ENCODE measurements around the gene SLC1A3.

Gene SLC1A3

GRCh38 chr5:36689225-36689624 lies 82.8 kb downstream of the SLC1A3 start:
- DNase-seq: no peak

- peak; percentile 87 for DNase-seq
These were observed 83.9 kb downstream of the SLC1A3 start for GRCh38 chr5:36690041-36690961.

GRCh38 chr5:36691226-36691625 lies 84.8 kb downstream of the SLC1A3 start:
- DNase-seq: no peak

- no peak for DNase-seq
These were observed 85.4 kb downstream of the SLC1A3 start for GRCh38 chr5:36691696-36692371.

GRCh38 chr5:36692791-36693763 lies 86.7 kb downstream of the SLC1A3 start:
- peak; percentile 77 for DNase-seq

GRCh38 chr5:36694351-36694750 lies 87.9 kb downstream of the SLC1A3 start:
- DNase-seq: no peak

GRCh38 chr5:36696059-36696673 lies 89.8 kb downstream of the SLC1A3 start:
- no peak for DNase-seq

- no peak for DNase-seq
These were observed 91.6 kb downstream of the SLC1A3 start for GRCh38 chr5:36698031-36698430.

- no peak for DNase-seq
These were observed 94.8 kb downstream of the SLC1A3 start for GRCh38 chr5:36701085-36701698.

- no peak for DNase-seq
These were observed 96.9 kb downstream of the SLC1A3 start for GRCh38 chr5:36703245-36703860.

- no peak for DNase-seq
These were observed 97.7 kb downstream of the SLC1A3 start for GRCh38 chr5:36704131-36704530.

- no peak for DNase-seq
These were observed 98.6 kb downstream of the SLC1A3 start for GRCh38 chr5:36705055-36705454.

GRCh38 chr5:36706662-36707061 lies 100.3 kb downstream of the SLC1A3 start:
- no peak for DNase-seq

- no peak for DNase-seq
These were observed 102.6 kb downstream of the SLC1A3 start for GRCh38 chr5:36708996-36709395.

- DNase-seq: no peak
These were observed 103.6 kb downstream of the SLC1A3 start for GRCh38 chr5:36710039-36710438.

GRCh38 chr5:36712706-36713105 lies 106.3 kb downstream of the SLC1A3 start:
- DNase-seq: no peak

GRCh38 chr5:36713541-36713940 lies 107.1 kb downstream of the SLC1A3 start:
- no peak for DNase-seq

GRCh38 chr5:36717131-36717695 lies 110.8 kb downstream of the SLC1A3 start:
- DNase-seq: no peak

GRCh38 chr5:36719282-36719681 lies 112.9 kb downstream of the SLC1A3 start:
- DNase-seq: no peak

- no peak for DNase-seq
These were observed 114.3 kb downstream of the SLC1A3 start for GRCh38 chr5:36720688-36721087.

- no peak for DNase-seq
These were observed 115.3 kb downstream of the SLC1A3 start for GRCh38 chr5:36721664-36722235.
